Ascending aorta (tissue), 2 donors: Measurements from ENCODE around the gene VWDE. TPM values are rescaled to one million over a fixed set of nuclear protein-coding genes. Genes with fewer than 3 reads are reported as not detected.

Source experiments
- DNase-seq, 2 donors: peaks; one replicate each; pipeline ENCODE4 v3.0.0-alpha.2; 2019; ENCODE audit warnings: low spot score in 2 of 2
- H3K27ac ChIP-seq, 2 donors: fragments of 200-600 bp; sonication (generic); one replicate each; pipeline ENCODE4 v1.5.1; 2016 to 2017; ENCODE audit warnings: mild to moderate bottlenecking in 1 of 2
- H3K27me3 ChIP-seq: fragments of 200-600 bp; sonication (generic); one replicate; pipeline ENCODE4 v1.5.1; 2017
- H3K36me3 ChIP-seq, 2 donors: fragments of 200-600 bp; sonication (generic); one replicate each; pipeline ENCODE4 v1.5.1; 2016
- H3K4me1 ChIP-seq, 2 donors: fragments of 200-600 bp; sonication (generic); one replicate each; pipeline ENCODE4 v1.5.1; 2016 to 2017; ENCODE audit warnings: mild to moderate bottlenecking in 1 of 2
- H3K4me3 ChIP-seq, 2 donors: fragments of 200-600 bp; sonication (generic); one replicate each; pipeline ENCODE4 v1.5.1; 2016 to 2017; ENCODE audit warnings: mild to moderate bottlenecking in 1 of 2
- H3K9me3 ChIP-seq, 2 donors: fragments of 200-600 bp; sonication (generic); one replicate each; pipeline ENCODE4 v1.5.1; 2016
- intact Hi-C: fragments of 100-400 bp; cut with DNase I; formaldehyde crosslinking; loops from one replicate; pipeline ENCODE4 v1.15.1; 2023
- total RNA-seq: library from RNA; depleted of rRNA; stranded (reverse); fragments of >200 nt; gene quantifications from one replicate; pipeline ENCODE4 v1.1.0, GENCODE V29; 2016
- TF ChIP-seq, protein P1 (sequence below), 3 experiments: fragments of 200-600 bp in 2 of 3; fragments of 450-650 bp in 1 of 3; sonication (generic) in 2 of 3; IDR thresholded peaks; one replicate each; pipeline ENCODE4 v1.5.1; 2016 to 2019; ENCODE audit warnings: antibody characterized with exemption in 3 of 3, mild to moderate bottlenecking in 1 of 3, moderate library complexity in 1 of 3

The VWDE gene
- total RNA-seq, 1 donor from 2014 or later, result not detected

DNA sequence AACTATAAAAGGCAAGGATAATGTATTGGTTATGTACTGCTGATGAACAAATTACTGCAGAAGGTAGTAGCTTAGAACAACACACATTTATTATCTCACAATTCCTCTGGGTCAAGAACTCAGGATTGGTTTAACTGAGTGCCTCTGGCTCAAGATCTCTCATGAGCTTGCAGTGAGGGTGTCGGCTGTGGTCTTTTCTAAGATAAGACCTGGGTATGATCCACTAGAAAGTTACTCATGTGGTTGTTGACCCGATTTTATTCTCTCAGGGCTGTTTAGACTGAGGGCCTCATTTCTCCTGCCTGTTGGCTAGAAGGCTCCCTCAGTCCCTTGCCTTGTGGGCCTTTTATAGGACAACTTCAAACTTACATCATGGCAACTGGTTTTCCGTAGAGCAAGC is 86.7 kb downstream of the VWDE start:
- H3K4me3 ChIP-seq, result no peak overlapping the region
- intact Hi-C loops, result no loop called here
- H3K9me3 ChIP-seq, result no peaks in the 10 kb centered on the region
- no peak for DNase-seq
- H3K4me1 ChIP-seq, result no peaks in the 10 kb centered on the region
- TF ChIP-seq, protein P1, sequence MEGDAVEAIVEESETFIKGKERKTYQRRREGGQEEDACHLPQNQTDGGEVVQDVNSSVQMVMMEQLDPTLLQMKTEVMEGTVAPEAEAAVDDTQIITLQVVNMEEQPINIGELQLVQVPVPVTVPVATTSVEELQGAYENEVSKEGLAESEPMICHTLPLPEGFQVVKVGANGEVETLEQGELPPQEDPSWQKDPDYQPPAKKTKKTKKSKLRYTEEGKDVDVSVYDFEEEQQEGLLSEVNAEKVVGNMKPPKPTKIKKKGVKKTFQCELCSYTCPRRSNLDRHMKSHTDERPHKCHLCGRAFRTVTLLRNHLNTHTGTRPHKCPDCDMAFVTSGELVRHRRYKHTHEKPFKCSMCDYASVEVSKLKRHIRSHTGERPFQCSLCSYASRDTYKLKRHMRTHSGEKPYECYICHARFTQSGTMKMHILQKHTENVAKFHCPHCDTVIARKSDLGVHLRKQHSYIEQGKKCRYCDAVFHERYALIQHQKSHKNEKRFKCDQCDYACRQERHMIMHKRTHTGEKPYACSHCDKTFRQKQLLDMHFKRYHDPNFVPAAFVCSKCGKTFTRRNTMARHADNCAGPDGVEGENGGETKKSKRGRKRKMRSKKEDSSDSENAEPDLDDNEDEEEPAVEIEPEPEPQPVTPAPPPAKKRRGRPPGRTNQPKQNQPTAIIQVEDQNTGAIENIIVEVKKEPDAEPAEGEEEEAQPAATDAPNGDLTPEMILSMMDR (IDR thresholded peaks at IDR 0.05), result no peak
- H3K27me3 ChIP-seq, result no peaks in the 10 kb centered on the region
- H3K27ac ChIP-seq, result no peak overlapping the region
- no peaks in the 10 kb centered on the region for H3K36me3 ChIP-seq

DNA sequence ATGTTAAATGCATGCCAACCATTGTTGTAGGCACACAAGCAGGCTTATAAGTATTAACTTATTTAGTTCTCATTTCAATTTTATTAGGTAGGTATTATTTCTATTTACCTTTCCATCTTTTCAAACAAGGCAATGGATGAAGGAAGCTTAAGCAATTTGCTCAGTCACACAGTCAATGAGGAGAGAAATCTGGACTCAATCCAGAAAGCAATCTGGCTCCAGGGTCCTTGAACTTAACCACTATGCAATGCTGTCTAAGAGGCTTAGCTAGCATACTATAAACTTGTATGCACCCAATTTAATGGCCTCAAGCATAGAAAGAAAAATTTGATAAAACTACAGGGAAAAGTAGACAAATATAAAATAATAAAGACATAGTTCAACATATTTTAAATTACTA is 88.6 kb downstream of the VWDE start:
- H3K27ac ChIP-seq, result no peak overlapping the region
- H3K9me3 ChIP-seq, result no peaks in the 10 kb centered on the region
- no peaks in the 10 kb centered on the region for H3K27me3 ChIP-seq
- no peak overlapping the region for H3K4me3 ChIP-seq
- no peaks in the 10 kb centered on the region for H3K36me3 ChIP-seq
- TF ChIP-seq, protein P1 (IDR thresholded peaks at IDR 0.05), result no peak
- no peaks in the 10 kb centered on the region for H3K4me1 ChIP-seq
- DNase-seq, result no peak
- intact Hi-C loops, result no loop called here

DNA sequence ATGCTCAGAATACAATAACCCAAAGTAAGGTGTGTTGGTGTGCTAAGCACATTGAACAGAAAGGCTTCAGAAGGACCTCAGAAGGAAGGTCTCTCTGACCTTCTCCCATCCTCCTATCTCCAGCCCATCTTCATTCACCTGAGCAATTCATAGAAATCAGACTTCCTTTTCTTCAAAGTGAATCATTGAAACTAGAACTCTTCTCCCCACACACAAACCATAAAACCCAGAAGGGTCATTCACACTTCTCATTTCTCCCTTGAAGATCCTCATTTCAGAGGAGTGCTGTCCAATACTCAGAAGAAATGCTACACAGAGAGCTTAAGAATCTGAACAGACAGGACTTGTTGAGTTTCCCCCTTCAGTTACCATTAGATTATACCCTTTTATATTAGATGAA is 89.5 kb downstream of the VWDE start:
- H3K27ac ChIP-seq, result no peak overlapping the region
- H3K4me3 ChIP-seq, result no peak overlapping the region
- DNase-seq, result no peak
- H3K4me1 ChIP-seq, result no peaks in the 10 kb centered on the region
- intact Hi-C loops, result no loop called here
- TF ChIP-seq, protein P1 (IDR thresholded peaks at IDR 0.05), result no peak
- H3K36me3 ChIP-seq, result no peaks in the 10 kb centered on the region
- no peaks in the 10 kb centered on the region for H3K27me3 ChIP-seq
- H3K9me3 ChIP-seq, result no peaks in the 10 kb centered on the region

DNA sequence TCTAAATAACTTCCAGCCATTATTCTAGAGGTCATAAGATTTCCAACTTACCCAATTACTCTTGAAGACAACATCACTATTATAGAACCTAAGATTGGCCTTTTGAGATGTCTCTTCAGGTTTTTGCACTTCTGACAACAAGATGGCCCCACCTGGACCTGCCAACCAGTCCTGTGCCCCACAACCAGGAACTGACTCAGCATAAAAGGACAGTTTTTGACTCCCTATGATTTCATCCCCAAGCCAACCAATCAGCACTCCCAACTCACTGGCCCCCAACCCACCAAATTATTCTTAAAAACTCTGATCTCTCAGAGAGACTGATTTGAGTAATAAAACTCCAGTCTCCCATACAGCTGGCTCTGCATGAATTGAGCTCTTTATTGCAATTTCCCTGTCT is 98.2 kb downstream of the VWDE start:
- Histone ChIP-seq H3K36me3 (no peaks in the 10 kb centered on the region), H3K27ac (no peak overlapping the region), H3K27me3 (no peaks in the 10 kb centered on the region), H3K4me1 (no peaks in the 10 kb centered on the region), H3K4me3 (no peak overlapping the region), H3K9me3 (no peaks in the 10 kb centered on the region)
- intact Hi-C loops, result no loop called here
- TF ChIP-seq, protein P1 (IDR thresholded peaks at IDR 0.05), result no peak
- DNase-seq, result no peak

DNA sequence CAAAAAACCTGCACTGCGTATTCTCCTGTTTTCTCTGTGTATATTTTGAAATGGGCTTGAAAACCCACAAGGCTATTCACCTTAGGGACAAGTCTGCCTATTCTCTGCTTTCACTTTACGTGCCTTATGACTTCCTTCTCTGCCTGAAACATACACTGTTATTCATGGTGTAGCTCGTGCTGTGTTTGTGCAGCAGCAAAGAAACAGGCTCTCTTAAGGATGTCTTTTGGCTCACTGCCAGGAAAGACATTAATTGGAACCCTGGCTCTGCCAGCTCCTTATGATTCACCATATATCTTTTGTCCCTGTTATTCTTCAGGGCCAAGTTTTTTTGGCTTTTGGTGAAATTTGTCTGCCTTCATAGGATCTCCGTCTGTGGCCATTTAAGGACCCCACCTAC is 100.2 kb downstream of the VWDE start:
- Histone ChIP-seq H3K9me3 (no peaks in the 10 kb centered on the region), H3K27ac (no peak overlapping the region), H3K4me1 (no peaks in the 10 kb centered on the region), H3K36me3 (no peaks in the 10 kb centered on the region), H3K27me3 (no peaks in the 10 kb centered on the region), H3K4me3 (no peak overlapping the region)
- DNase-seq, result no peak
- TF ChIP-seq, protein P1 (IDR thresholded peaks at IDR 0.05), result no peak
- intact Hi-C loops, result no loop called here

DNA sequence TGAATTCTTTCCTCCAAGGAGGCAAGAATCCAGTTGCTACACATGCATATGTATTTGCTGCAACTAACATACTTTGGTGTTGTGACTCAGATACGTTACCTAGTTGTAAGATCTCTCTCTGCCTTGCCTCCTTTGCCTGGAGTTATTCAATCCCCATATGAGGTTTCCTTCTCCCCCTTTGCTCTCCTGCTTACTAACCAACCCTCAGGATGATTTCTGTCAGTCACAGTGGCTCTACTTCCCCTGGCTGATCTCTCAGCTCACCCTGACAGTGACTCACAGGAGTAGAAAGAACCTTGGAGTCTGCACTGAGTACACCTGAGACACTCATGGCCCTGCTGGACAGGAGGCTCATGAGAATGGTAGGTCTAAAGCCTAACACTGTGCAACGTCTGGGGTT is 100.6 kb downstream of the VWDE start:
- TF ChIP-seq, protein P1 (IDR thresholded peaks at IDR 0.05), result no peak
- intact Hi-C loops, result no loop called here

More for the DNA sequence above, 100.6 kb downstream of the VWDE start:
- Histone ChIP-seq H3K4me3 (no peak overlapping the region), H3K27ac (no peak overlapping the region), H3K9me3 (no peaks in the 10 kb centered on the region), H3K4me1 (no peaks in the 10 kb centered on the region), H3K27me3 (no peaks in the 10 kb centered on the region), H3K36me3 (no peaks in the 10 kb centered on the region)
- no peak for DNase-seq
